Activated naive CD4-positive, alpha-beta T cell treated with anti-CD3 and anti-CD28 coated beads, Interleukin-2, amount 50 U/mL, for 24 hours (primary cell): ENCODE results near the gene TRO.

Experiments
- H3K27ac Mint-ChIP-seq: one replicate; pipeline ENCODE4 v1.8.0; 2021; ENCODE audit warnings: mild to moderate bottlenecking, mixed read lengths
- H3K27me3 Mint-ChIP-seq: one replicate; pipeline ENCODE4 v1.8.0; 2021; ENCODE audit warnings: mixed read lengths
- H3K36me3 Mint-ChIP-seq: one replicate; pipeline ENCODE4 v1.8.0; 2021; ENCODE audit warnings: mixed read lengths
- H3K4me1 Mint-ChIP-seq: one replicate; pipeline ENCODE4 v1.8.0; 2021; ENCODE audit warnings: mixed read lengths
- H3K4me3 Mint-ChIP-seq: one replicate; pipeline ENCODE4 v1.8.0; 2021; ENCODE audit warnings: mild to moderate bottlenecking, mixed read lengths
- H3K9me3 Mint-ChIP-seq: one replicate; pipeline ENCODE4 v1.8.0; 2021; ENCODE audit warnings: mixed read lengths

The TRO gene

DNA sequence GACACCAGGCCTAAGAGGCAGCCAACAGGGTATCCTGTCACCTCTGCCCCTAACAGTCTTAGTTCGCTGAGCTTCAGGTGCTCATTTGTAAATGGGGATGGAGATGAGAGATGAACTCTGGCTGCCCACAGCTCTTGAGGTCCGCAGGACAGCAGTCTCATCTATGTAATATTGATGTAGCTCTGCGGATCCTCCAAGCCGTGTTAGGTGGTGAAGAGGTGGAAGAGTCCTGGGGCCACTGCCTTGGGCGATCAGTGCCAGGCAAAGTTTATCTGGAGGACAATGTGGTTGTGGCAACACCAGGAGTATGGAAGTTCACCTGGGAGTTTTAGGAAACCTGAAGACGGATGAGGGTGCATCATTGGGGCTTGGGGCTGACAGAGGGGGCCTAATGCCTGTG, 13.4 kb downstream of the TRO start:
- Mint-ChIP-seq H3K4me3 (no peak overlapping the region), H3K36me3 (no peaks in the 10 kb centered on the region), H3K9me3 (no peaks in the 10 kb centered on the region), H3K27me3 (no peaks in the 10 kb centered on the region), H3K27ac (no peak overlapping the region), H3K4me1 (no peaks in the 10 kb centered on the region)

DNA sequence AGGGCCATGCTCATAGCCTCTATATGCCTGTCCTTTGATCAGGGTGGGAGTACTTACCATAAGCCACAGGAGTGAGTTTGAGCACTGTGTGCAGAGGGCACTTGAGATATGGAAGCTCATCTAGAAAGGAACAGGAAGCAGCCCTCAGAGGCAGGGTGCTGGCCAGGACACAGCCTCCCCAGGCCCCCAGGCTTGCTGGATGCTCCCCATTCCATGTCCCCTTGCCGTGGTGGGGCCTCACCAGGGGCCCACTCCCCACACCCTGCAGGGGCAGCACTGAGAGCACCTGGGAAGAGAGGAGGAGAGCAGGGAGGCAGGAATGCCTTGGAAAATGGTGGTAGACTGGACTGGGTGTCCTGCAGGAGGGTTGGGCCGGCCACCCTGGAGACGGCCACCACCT, 14.3 kb downstream of the TRO start:
- H3K27ac Mint-ChIP-seq = no peak overlapping the region
- no peaks in the 10 kb centered on the region for H3K9me3 Mint-ChIP-seq
- H3K27me3 Mint-ChIP-seq = no peaks in the 10 kb centered on the region
- no peaks in the 10 kb centered on the region for H3K36me3 Mint-ChIP-seq
- H3K4me3 Mint-ChIP-seq = no peak overlapping the region
- H3K4me1 Mint-ChIP-seq = no peaks in the 10 kb centered on the region

DNA sequence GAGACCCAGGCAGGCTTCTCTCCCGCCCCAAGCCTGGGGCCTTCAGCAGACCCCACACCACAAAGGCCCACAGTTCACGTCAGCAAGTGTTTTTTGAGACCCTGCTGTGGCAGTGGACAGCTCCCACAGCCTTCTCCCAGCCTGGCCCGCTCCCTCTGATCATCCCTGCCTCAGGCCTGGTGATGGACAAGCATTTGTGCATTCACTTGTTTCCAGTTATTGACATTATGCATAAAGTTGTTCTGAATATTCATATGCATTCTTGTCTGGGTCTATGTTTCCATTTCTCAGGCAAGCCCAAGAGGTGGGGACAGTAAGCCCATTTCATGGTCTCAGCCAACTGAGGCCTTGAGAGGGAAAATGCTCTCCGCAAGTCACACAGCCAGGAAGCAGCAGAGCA, 14.7 kb downstream of the TRO start:
- H3K27ac Mint-ChIP-seq = no peak overlapping the region
- H3K4me3 Mint-ChIP-seq = no peak overlapping the region
- H3K9me3 Mint-ChIP-seq = no peaks in the 10 kb centered on the region
- no peaks in the 10 kb centered on the region for H3K36me3 Mint-ChIP-seq
- H3K27me3 Mint-ChIP-seq = no peaks in the 10 kb centered on the region
- H3K4me1 Mint-ChIP-seq = no peaks in the 10 kb centered on the region

DNA sequence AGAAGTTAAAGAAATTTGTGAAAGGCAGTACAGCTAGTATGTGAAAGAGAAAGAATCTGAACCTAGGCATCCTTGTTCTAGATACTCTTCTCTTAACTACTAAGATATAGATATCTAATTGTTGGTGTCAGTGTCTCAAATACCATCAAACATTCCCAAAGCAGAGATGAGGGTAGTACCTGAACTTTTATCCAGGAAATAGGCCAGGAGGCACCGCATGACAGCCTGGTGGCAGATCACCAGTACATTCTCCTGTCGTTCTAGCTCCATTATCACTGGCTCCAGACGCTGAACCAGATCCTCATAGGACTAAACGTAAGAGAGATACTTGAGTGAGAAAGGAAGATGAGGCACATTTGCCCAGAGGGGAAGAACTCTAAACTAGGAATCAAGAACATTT, 16.8 kb downstream of the TRO start:
- no peak overlapping the region for H3K4me3 Mint-ChIP-seq
- H3K27me3 Mint-ChIP-seq = no peaks in the 10 kb centered on the region
- H3K4me1 Mint-ChIP-seq = no peaks in the 10 kb centered on the region
- H3K27ac Mint-ChIP-seq = no peak overlapping the region
- H3K36me3 Mint-ChIP-seq = no peaks in the 10 kb centered on the region
- no peaks in the 10 kb centered on the region for H3K9me3 Mint-ChIP-seq

DNA sequence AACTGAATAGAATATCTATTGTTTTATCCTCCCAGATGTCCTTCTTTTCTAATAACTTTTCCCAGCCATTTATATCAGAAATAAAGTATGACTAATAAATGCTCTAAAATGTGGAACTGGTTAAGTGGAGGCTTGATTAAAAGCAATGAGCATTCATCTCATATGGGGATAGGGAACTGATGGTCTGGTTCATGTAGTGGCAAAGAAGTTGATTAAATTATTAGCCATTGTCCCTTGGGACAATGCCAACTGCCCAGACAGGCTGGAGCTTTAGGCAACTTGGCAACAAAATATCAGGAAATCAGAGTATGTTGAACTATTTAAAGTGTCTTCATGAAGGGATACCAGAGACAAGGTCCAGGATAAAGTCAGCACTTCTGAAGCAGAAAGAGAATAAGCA, 24.2 kb downstream of the TRO start:
- no peaks in the 10 kb centered on the region for H3K4me1 Mint-ChIP-seq
- H3K36me3 Mint-ChIP-seq = no peaks in the 10 kb centered on the region
- H3K27me3 Mint-ChIP-seq = no peaks in the 10 kb centered on the region
- no peaks in the 10 kb centered on the region for H3K9me3 Mint-ChIP-seq
- H3K4me3 Mint-ChIP-seq = no peak overlapping the region
- no peak overlapping the region for H3K27ac Mint-ChIP-seq

DNA sequence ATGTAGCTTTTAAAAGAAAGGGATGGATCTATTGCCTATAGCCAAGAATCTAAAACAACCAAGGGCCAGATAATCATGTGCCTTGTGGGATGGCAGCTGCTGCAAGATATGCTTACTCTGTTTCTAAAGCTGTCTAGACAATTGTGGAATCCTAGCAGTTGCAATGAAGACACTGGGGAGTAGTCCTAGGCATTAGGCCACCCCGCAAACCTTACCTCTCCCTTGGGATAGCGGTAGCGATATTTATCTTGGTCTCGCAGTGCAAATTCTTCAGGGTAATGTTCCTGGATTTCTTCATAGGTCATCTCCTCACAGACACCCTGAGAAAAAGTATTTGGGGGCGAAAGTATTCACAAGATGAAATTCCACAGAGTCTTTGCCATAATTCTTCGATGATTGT, 24.6 kb downstream of the TRO start:
- Mint-ChIP-seq H3K27ac (no peak overlapping the region), H3K4me3 (no peak overlapping the region), H3K9me3 (no peaks in the 10 kb centered on the region), H3K36me3 (no peaks in the 10 kb centered on the region), H3K27me3 (no peaks in the 10 kb centered on the region), H3K4me1 (no peaks in the 10 kb centered on the region)

DNA sequence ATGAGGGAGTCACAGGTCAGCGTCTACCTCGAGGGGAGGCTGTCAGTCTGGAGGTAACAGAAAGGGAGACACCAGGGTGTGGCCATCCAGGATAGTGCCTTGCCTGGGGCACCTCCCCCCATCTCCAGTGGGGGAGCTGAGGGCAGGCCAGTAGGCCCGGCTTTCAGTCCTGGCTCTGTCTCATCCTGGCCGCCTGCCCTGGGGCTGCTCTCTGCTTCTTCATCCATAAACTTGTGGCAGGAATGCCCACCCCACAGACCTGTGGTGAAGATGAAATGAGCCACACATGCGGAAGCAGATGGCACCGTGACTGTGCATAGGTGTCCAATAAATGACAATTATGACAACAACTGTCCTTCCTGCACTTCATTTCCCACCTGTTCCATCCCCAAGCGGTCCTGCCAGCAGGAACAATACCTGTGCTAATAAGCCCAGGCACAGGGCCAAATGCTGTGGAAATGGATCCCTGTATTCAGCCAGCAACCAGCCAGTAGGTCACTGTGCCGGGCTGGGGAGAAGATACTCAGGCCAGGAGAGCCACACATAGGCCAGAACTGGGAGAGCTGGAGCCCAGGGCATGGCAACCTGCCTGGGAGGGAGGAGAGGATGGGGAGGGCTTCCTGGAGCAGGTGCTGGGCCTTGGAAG, 30.2 kb downstream of the TRO start:
- Mint-ChIP-seq H3K9me3 (no peaks in the 10 kb centered on the region), H3K4me1 (no peaks in the 10 kb centered on the region), H3K27me3 (no peaks in the 10 kb centered on the region), H3K27ac (no peak overlapping the region), H3K36me3 (no peaks in the 10 kb centered on the region), H3K4me3 (no peak overlapping the region)

DNA sequence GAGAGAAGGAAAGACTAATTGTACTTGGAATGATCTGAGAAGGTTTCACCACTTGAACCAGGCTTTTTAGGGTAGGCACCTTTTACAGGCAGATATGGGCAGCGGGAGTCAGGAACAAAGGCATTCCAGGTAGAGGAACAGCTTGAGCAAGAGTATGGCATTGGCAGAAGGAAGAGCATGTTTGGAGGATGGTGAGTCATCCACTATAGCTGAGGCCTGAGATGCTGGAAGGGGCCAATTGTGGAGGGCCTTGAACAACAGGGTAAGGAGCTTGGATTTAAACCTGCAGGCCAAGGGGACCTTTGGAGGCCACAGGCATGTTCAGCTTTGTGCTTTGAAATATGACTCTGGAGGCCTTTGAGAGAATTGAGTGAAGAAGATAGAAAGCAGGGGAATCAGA, 41.1 kb downstream of the TRO start:
- no peak overlapping the region for H3K4me3 Mint-ChIP-seq
- no peaks in the 10 kb centered on the region for H3K36me3 Mint-ChIP-seq
- no peaks in the 10 kb centered on the region for H3K27me3 Mint-ChIP-seq
- H3K9me3 Mint-ChIP-seq = no peaks in the 10 kb centered on the region
- H3K4me1 Mint-ChIP-seq = peaks cover 50% of the 10 kb centered on the region
- no peak overlapping the region for H3K27ac Mint-ChIP-seq

DNA sequence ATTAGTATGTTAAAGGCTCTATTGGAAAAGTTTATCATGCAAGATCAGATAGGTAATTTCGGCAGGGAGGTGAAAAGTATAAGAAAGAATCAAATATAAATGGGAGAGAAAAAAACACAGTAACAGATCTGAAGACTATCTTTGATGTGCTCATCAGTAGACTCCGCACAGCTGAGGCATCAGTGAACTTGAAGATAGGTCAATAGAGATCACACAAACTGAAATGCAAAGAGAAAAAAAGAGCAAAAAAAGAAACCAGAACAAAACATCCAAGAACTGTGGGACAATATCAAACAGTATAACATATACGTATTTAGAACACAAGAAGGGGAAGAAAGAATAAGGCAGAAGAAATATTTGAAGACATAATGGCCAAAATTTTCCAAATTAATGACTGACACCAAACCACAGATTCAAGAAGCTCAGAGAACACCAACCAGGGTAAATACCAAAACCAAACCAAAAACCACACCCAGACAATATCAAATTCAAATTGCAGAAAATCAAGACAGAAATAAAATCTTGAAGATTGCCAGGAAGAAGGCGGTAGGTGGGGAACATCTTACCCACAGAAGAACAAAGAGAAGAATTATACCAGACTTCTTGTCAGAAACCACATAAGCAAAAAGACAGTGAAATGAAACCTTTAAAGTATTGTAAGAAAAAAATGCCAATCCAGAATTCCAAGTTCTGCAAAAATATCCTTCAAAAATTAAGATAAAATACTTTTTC, 44.3 kb downstream of the TRO start:
- no peaks in the 10 kb centered on the region for H3K27me3 Mint-ChIP-seq
- H3K9me3 Mint-ChIP-seq = no peaks in the 10 kb centered on the region
- H3K27ac Mint-ChIP-seq = peak overlapping the region; percentile 52
- no peaks in the 10 kb centered on the region for H3K36me3 Mint-ChIP-seq
- H3K4me3 Mint-ChIP-seq = peak overlapping the region; percentile 72
- H3K4me1 Mint-ChIP-seq = peaks cover 55% of the 10 kb centered on the region

DNA sequence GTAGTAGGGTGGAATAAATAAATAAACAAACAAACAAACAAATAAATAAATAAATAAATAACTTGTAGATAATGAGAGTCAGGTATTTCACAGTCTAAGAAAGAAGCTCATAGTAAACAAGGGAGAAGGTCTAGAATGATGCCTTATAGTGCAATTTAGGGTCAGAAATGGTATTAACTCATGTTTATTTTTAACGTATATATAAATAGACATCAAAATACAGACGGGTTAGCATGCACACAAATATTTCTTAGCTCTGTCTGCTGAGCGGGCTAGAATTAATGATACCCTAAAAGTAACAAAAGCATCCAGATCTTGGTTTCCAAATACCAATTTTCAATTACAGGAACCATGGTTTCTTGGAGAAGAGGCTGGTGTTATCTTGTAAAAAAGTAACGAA, 56.8 kb downstream of the TRO start:
- H3K4me1 Mint-ChIP-seq = no peaks in the 10 kb centered on the region
- no peaks in the 10 kb centered on the region for H3K36me3 Mint-ChIP-seq
- no peaks in the 10 kb centered on the region for H3K27me3 Mint-ChIP-seq
- no peak overlapping the region for H3K4me3 Mint-ChIP-seq
- no peaks in the 10 kb centered on the region for H3K9me3 Mint-ChIP-seq
- no peak overlapping the region for H3K27ac Mint-ChIP-seq

DNA sequence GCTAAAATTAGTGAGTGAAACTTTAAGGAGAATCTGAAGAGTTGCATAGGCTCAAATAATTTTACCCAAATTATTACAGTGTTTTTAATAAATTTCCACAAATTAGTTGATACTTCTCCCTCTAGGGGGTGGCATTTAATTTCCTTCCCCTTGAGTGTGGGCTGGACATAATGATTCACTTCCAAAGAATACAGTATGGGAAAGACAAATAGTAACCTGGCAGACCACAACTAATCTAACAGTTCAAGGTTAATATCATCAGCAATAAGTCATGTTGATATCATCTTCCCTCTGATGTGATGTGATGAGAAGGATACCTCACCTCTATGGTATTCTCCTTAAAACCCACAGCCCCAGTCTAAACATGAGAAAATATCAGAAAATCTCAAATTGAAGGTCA, 57.8 kb downstream of the TRO start:
- H3K9me3 Mint-ChIP-seq = no peaks in the 10 kb centered on the region
- H3K36me3 Mint-ChIP-seq = no peaks in the 10 kb centered on the region
- no peaks in the 10 kb centered on the region for H3K4me1 Mint-ChIP-seq
- H3K27ac Mint-ChIP-seq = no peak overlapping the region
- H3K27me3 Mint-ChIP-seq = no peaks in the 10 kb centered on the region
- H3K4me3 Mint-ChIP-seq = no peak overlapping the region

DNA sequence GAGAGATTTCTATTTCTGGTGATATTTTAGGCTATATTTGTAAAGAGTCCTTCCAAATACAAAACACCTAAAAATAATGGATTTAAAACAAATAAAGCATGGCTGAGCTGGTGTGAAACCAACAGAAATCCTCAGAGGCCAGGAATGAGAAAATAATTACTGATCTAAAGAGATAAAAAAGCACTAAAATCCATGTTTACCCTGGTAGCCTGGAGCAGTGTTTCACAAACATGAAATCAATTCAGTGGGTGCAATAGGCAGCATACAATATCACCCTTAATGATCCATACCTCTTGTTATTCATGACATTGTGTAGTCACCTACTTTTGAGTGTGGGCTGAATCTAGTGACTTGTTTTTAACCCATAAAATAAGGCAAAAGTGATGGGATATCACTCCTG, 58.8 kb downstream of the TRO start:
- H3K4me1 Mint-ChIP-seq = no peaks in the 10 kb centered on the region
- H3K27ac Mint-ChIP-seq = no peak overlapping the region
- H3K4me3 Mint-ChIP-seq = no peak overlapping the region
- no peaks in the 10 kb centered on the region for H3K27me3 Mint-ChIP-seq
- no peaks in the 10 kb centered on the region for H3K9me3 Mint-ChIP-seq
- no peaks in the 10 kb centered on the region for H3K36me3 Mint-ChIP-seq

DNA sequence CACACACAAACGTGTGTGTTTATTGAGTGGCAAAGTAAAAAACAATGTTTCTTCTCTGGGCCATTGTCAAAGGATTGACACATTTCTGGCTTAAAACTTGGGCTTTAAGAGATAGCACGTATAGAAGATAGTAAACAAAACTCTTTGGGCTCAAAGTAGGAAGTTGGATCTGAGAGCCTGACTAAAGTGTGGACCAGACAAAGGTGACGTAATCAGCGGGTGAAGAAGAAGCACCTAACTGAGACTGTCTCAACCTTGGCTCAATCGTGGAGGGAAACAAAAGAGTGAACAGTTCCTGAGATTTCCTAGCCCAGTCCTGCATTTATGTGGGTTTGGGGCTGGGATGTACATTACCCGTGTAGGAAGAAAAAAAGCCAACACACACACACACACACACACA, 59.7 kb downstream of the TRO start:
- Mint-ChIP-seq H3K9me3 (no peaks in the 10 kb centered on the region), H3K4me3 (no peak overlapping the region), H3K4me1 (no peaks in the 10 kb centered on the region), H3K27me3 (no peaks in the 10 kb centered on the region), H3K36me3 (no peaks in the 10 kb centered on the region), H3K27ac (no peak overlapping the region)
